ENCODE data around the gene HOXD9.

The HOXD9 gene

GRCh38 chr2:176124110-176124946 is 1.8 kb downstream of the HOXD9 start:
- DNase-seq (ENCODE audit: low read depth in 2 of 2), result no peak

- no peak for DNase-seq (ENCODE audit: low read depth in 2 of 2)
Measured at GRCh38 chr2:176124947-176125771, 2.6 kb downstream of the HOXD9 start.

- DNase-seq (ENCODE audit: low read depth in 2 of 2), result no peak
Measured at GRCh38 chr2:176125772-176126054, 3.2 kb downstream of the HOXD9 start.

- DNase-seq (ENCODE audit: low read depth in 2 of 2), result peak; percentile 28 to 48
Measured at GRCh38 chr2:176126929-176127773, 4.6 kb downstream of the HOXD9 start.

- DNase-seq (ENCODE audit: low read depth in 2 of 2), result no peak
Measured at GRCh38 chr2:176127774-176128072, 5.2 kb downstream of the HOXD9 start.

- DNase-seq (ENCODE audit: low read depth in 2 of 2), result no peak
Measured at GRCh38 chr2:176128172-176128981, 5.9 kb downstream of the HOXD9 start.

GRCh38 chr2:176128982-176129796 is 6.7 kb downstream of the HOXD9 start, which contains the start of gene HOXD8:
HOXD8 (plus strand) TSS chr2:176129705; CDS start chr2:176130367, 662 bp downstream.
- DNase-seq (ENCODE audit: low read depth in 2 of 2), result no peak

- no peak for DNase-seq (ENCODE audit: low read depth in 2 of 2)
Measured at GRCh38 chr2:176129813-176130146, 7.3 kb downstream of the HOXD9 start.

- DNase-seq (ENCODE audit: low read depth in 2 of 2), result no peak
Measured at GRCh38 chr2:176130147-176130956, 7.8 kb downstream of the HOXD9 start.

GRCh38 chr2:176130957-176131847 is 8.7 kb downstream of the HOXD9 start:
- DNase-seq (ENCODE audit: low read depth in 2 of 2), result no peak

- DNase-seq (ENCODE audit: low read depth in 2 of 2), result no peak
Measured at GRCh38 chr2:176131848-176132158, 9.3 kb downstream of the HOXD9 start.

GRCh38 chr2:176132205-176133171 is 10.0 kb downstream of the HOXD9 start:
- DNase-seq (ENCODE audit: low read depth in 2 of 2), result no peak

GRCh38 chr2:176133389-176133788 is 10.9 kb downstream of the HOXD9 start:
- no peak for DNase-seq (ENCODE audit: low read depth in 2 of 2)

GRCh38 chr2:176134035-176134434 is 11.5 kb downstream of the HOXD9 start:
- no peak for DNase-seq (ENCODE audit: low read depth in 2 of 2)

GRCh38 chr2:176135035-176135440 is 12.5 kb downstream of the HOXD9 start:
- DNase-seq (ENCODE audit: low read depth in 2 of 2), result no peak

- no peak for DNase-seq (ENCODE audit: low read depth in 2 of 2)
Measured at GRCh38 chr2:176136374-176137251, 14.1 kb downstream of the HOXD9 start.

GRCh38 chr2:176137252-176137580 is 14.7 kb downstream of the HOXD9 start:
- DNase-seq (ENCODE audit: low read depth in 2 of 2), result no peak

All from activated CD8-positive, alpha-beta memory T cell treated with anti-CD3 and anti-CD28 coated beads for 4 hours (primary cell).